HEK293 (cell line): ENCODE measurements around the gene UGT1A9.
"Not testable (repeated sequence)": the region's sequence is repeated elsewhere in the genome, so short reads cannot be mapped to it uniquely, and the experiment has no call there.

Source experiments
- CTCF ChIA-PET: fragments of 350-600 bp; formaldehyde crosslinking; extraction: SDS; loops from one replicate; lab custom pipeline; 2021; ENCODE audit warnings: antibody characterized with exemption; lab: Yijun Ruan, JAX
- POLR2A ChIA-PET: fragments of 300-600 bp; formaldehyde crosslinking; extraction: SDS; loops from one replicate; lab custom pipeline; 2020; ENCODE audit warnings: antibody characterized with exemption, inconsistent platforms; lab: Yijun Ruan, JAX
- H3K27ac ChIP-seq: fragments of 200-500 bp; sonication (Bioruptor generic); 2 replicates; pipeline ENCODE4 v1.5.1; 2014; ENCODE audit warnings: low read depth, low read length, control low read depth, inconsistent platforms; ENCODE audit errors: extremely low read depth
- H3K36me3 ChIP-seq, 2 experiments: fragments of 200-500 bp in 1 of 2; sonication (Bioruptor generic) in 1 of 2; 1 replicate in 1 of 2; 2 replicates in 1 of 2; pipeline ENCODE4 v1.5.1; 2014 to 2017; ENCODE audit warnings: inconsistent platforms in 2 of 2, low read length in 2 of 2; ENCODE audit not compliant: control insufficient read depth in 2 of 2, insufficient read depth in 1 of 2
- H3K4me1 ChIP-seq: fragments of 200-500 bp; sonication (Bioruptor generic); 2 replicates; pipeline ENCODE4 v1.5.1; 2014; ENCODE audit warnings: mild to moderate bottlenecking, low read length, inconsistent platforms; ENCODE audit not compliant: control insufficient read depth, insufficient read depth
- H3K4me3 ChIP-seq: 2 replicates; pipeline ENCODE4 v1.5.1; 2011; ENCODE audit warnings: low read depth, mild to moderate bottlenecking, control low read depth, low read length, moderate library complexity
- H3K9me3 ChIP-seq: fragments of 200-500 bp; sonication (Bioruptor generic); 2 replicates; pipeline ENCODE4 v1.5.1; 2014; ENCODE audit warnings: low read depth, low read length, inconsistent platforms; ENCODE audit not compliant: control insufficient read depth, insufficient read depth
- GLIS1 ChIP-seq: fragments of 450-650 bp; formaldehyde crosslinking; IDR thresholded peaks from 2 replicates; pipeline ENCODE4 v1.5.1; 2016; ENCODE audit warnings: missing biosample characterization, missing genetic modification characterization
- KLF9 ChIP-seq: fragments of 450-650 bp; formaldehyde crosslinking; IDR thresholded peaks from 2 replicates; pipeline ENCODE4 v1.5.1; 2016; ENCODE audit warnings: missing biosample characterization, missing genetic modification characterization, low read depth
- PRDM6 ChIP-seq: fragments of 450-650 bp; formaldehyde crosslinking; IDR thresholded peaks from 2 replicates; pipeline ENCODE4 v1.5.1; 2017; ENCODE audit warnings: missing biosample characterization, missing genetic modification characterization
- SCRT2 ChIP-seq: fragments of 450-650 bp; formaldehyde crosslinking; IDR thresholded peaks from 2 replicates; pipeline ENCODE4 v1.5.1; 2016; ENCODE audit warnings: missing biosample characterization, missing genetic modification characterization
- SETDB1 ChIP-seq: IDR thresholded peaks from one replicate; pipeline ENCODE4 v1.6.1; 2017; ENCODE audit warnings: mild to moderate bottlenecking, low read length, moderate library complexity, mixed read lengths; ENCODE audit not compliant: insufficient read length
- ZBTB1 ChIP-seq: fragments of 450-650 bp; formaldehyde crosslinking; IDR thresholded peaks from 2 replicates; pipeline ENCODE4 v1.5.1; 2016; ENCODE audit warnings: missing biosample characterization, missing genetic modification characterization
- ZBTB21 ChIP-seq: fragments of 450-650 bp; formaldehyde crosslinking; IDR thresholded peaks from 2 replicates; pipeline ENCODE4 v1.5.1; 2017; ENCODE audit warnings: missing biosample characterization, missing genetic modification characterization
- ZFHX2 ChIP-seq: fragments of 450-650 bp; formaldehyde crosslinking; conservative IDR thresholded peaks from 2 replicates; pipeline ENCODE4 v1.5.1; 2016; ENCODE audit warnings: missing biosample characterization, missing genetic modification characterization
- ZNF10 ChIP-seq: fragments of 450-650 bp; formaldehyde crosslinking; IDR thresholded peaks from 2 replicates; pipeline ENCODE4 v1.5.1; 2017; ENCODE audit warnings: missing biosample characterization, missing genetic modification characterization
- ZNF148 ChIP-seq: fragments of 450-650 bp; formaldehyde crosslinking; IDR thresholded peaks from 2 replicates; pipeline ENCODE4 v1.5.0; 2017; ENCODE audit warnings: missing biosample characterization, missing genetic modification characterization, borderline replicate concordance
- ZNF169 ChIP-seq: fragments of 450-650 bp; formaldehyde crosslinking; IDR thresholded peaks from 2 replicates; pipeline ENCODE4 v1.5.1; 2016; ENCODE audit warnings: missing biosample characterization, missing genetic modification characterization
- ZNF248 ChIP-seq: fragments of 450-650 bp; formaldehyde crosslinking; IDR thresholded peaks from 2 replicates; pipeline ENCODE4 v1.5.1; 2017; ENCODE audit warnings: missing biosample characterization, missing genetic modification characterization
- ZNF311 ChIP-seq: fragments of 450-650 bp; formaldehyde crosslinking; IDR thresholded peaks from 2 replicates; pipeline ENCODE4 v1.5.1; 2017; ENCODE audit warnings: missing biosample characterization, missing genetic modification characterization, borderline replicate concordance
- ZNF391 ChIP-seq: fragments of 450-650 bp; formaldehyde crosslinking; IDR thresholded peaks from 2 replicates; pipeline ENCODE4 v1.5.1; 2016; ENCODE audit warnings: low read depth, missing biosample characterization, missing genetic modification characterization, borderline replicate concordance
- ZNF404 ChIP-seq: fragments of 450-650 bp; formaldehyde crosslinking; IDR thresholded peaks from 2 replicates; pipeline ENCODE4 v1.5.1; 2017; ENCODE audit warnings: missing biosample characterization, missing genetic modification characterization
- ZNF510 ChIP-seq: fragments of 450-650 bp; formaldehyde crosslinking; IDR thresholded peaks from 2 replicates; pipeline ENCODE4 v1.5.1; 2018; ENCODE audit warnings: mild to moderate bottlenecking, missing genetic modification characterization, missing biosample characterization; ENCODE audit not compliant: insufficient replicate concordance
- ZNF514 ChIP-seq: fragments of 450-650 bp; formaldehyde crosslinking; IDR thresholded peaks from 2 replicates; pipeline ENCODE4 v1.5.1; 2016; ENCODE audit warnings: missing biosample characterization, missing genetic modification characterization
- ZNF544 ChIP-seq: fragments of 450-650 bp; formaldehyde crosslinking; IDR thresholded peaks from 2 replicates; pipeline ENCODE4 v1.5.0; 2017; ENCODE audit warnings: missing biosample characterization, missing genetic modification characterization
- ZNF548 ChIP-seq: fragments of 450-650 bp; formaldehyde crosslinking; IDR thresholded peaks from 2 replicates; pipeline ENCODE4 v1.5.1; 2016; ENCODE audit warnings: missing biosample characterization, missing genetic modification characterization
- ZNF585B ChIP-seq: fragments of 450-650 bp; formaldehyde crosslinking; IDR thresholded peaks from 2 replicates; pipeline ENCODE4 v1.5.1; 2016; ENCODE audit warnings: missing biosample characterization, missing genetic modification characterization
- ZNF624 ChIP-seq: fragments of 450-650 bp; formaldehyde crosslinking; IDR thresholded peaks from 2 replicates; pipeline ENCODE4 v1.5.1; 2017; ENCODE audit warnings: missing biosample characterization, missing genetic modification characterization
- ZXDB ChIP-seq: fragments of 450-650 bp; formaldehyde crosslinking; IDR thresholded peaks from 2 replicates; pipeline ENCODE4 v1.5.1; 2016; ENCODE audit warnings: missing biosample characterization, missing genetic modification characterization
- TF ChIP-seq, protein P1 (sequence below): fragments of 450-650 bp; formaldehyde crosslinking; IDR thresholded peaks from 2 replicates; pipeline ENCODE4 v1.5.1; 2016; ENCODE audit warnings: missing biosample characterization, missing genetic modification characterization
- TF ChIP-seq, protein P2 (sequence below): fragments of 450-650 bp; formaldehyde crosslinking; IDR thresholded peaks from 2 replicates; pipeline ENCODE4 v1.5.1; 2017; ENCODE audit warnings: missing biosample characterization, missing genetic modification characterization

UGT1A9 gene

DNA sequence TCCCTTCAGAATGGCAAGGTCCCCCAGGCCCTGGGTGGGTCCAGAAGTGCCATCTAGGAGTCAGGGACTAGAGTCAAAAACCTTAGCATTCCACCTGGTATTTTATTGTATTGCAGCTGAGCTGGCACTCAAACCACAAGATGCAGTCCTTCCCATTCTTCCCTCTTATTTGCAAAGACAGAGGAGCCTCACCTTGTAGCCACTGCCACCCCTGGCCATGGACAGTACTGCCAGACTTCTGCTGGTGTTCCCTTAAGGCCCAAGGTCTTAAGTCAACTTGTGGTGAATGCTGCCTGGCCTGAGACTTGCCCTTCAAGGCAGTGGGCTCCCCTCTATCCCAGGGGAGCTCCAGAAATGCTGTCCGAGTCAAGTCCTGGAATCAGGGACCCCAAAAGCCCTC lies 28.6 kb upstream of the UGT1A9 start:
- Histone ChIP-seq H3K36me3 (no peaks in the 10 kb centered on the region), H3K27ac (no peak overlapping the region), H3K4me1 (no peaks in the 10 kb centered on the region), H3K4me3 (no peak overlapping the region), H3K9me3 (no peaks in the 10 kb centered on the region)
- ChIA-PET CTCF (interaction anchor here (1.4 kb wide), 1 partner anchor 68 kb away, joined by 3 read pairs; no protein-coding TSS in a partner anchor), POLR2A (no interaction called here)
- TF ChIP-seq, protein P1, sequence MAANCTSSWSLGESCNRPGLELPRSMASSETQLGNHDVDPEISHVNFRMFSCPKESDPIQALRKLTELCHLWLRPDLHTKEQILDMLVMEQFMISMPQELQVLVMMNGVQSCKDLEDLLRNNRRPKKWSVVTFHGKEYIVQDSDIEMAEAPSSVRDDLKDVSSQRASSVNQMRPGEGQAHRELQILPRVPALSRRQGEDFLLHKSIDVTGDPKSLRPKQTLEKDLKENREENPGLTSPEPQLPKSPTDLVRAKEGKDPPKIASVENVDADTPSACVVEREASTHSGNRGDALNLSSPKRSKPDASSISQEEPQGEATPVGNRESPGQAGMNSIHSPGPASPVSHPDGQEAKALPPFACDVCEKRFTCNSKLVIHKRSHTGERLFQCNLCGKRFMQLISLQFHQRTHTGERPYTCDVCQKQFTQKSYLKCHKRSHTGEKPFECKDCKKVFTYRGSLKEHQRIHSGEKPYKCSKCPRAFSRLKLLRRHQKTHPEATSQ (tag by site-specific recombination): no peak
- no peak for TF ChIP-seq ZXDB
- no peak for TF ChIP-seq ZFHX2 (tag by site-specific recombination)
- no peak for TF ChIP-seq ZNF248 (tag by site-specific recombination)
- TF ChIP-seq ZNF548 (tag by site-specific recombination): no peak
- TF ChIP-seq ZBTB1: no peak
- TF ChIP-seq ZNF544 (tag by site-specific recombination): no peak
- no peak for TF ChIP-seq ZNF169 (tag by site-specific recombination)
- TF ChIP-seq SCRT2: no peak
- no peak for TF ChIP-seq ZNF391 (tag by site-specific recombination)
- TF ChIP-seq ZNF311 (tag by site-specific recombination): no peak

GRCh38 chr2:233646033-233646432 lies 25.7 kb upstream of the UGT1A9 start:
- H3K4me3 ChIP-seq, POLR2A ChIA-PET, H3K4me1 ChIP-seq, H3K27ac ChIP-seq, H3K9me3 ChIP-seq, H3K36me3 ChIP-seq, CTCF ChIA-PET: not testable (repeated sequence)
- TF ChIP-seq SETDB1: peak; percentile 65
- peak; percentile 87 for TF ChIP-seq ZNF585B (tag by site-specific recombination)

DNA sequence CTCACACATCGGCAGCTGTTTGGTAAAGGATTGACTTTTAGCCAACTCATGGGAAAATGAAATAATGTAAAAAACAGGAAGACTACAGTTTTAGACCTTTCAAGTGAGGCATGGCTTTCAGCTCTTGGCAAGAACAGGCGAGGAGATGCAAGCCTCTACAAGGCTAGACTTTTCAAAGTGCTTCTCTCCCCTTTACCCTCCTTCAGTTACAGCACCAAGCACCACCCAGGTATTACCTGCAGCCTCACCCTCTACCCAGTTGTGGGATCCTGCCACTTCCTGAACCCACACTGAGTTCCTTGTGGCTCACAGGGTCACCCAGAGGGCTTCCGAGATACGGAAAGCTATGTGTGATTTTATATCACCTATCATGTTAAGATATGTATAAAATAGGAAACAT lies 20.7 kb upstream of the UGT1A9 start:
- ChIA-PET CTCF (no interaction called here), POLR2A (no interaction called here)
- no peaks in the 10 kb centered on the region for H3K36me3 ChIP-seq
- TF ChIP-seq PRDM6 (no peak), ZNF10 (tag by site-specific recombination) (no peak), ZBTB21 (no peak), GLIS1 (tag by site-specific recombination) (no peak), KLF9 (tag by site-specific recombination) (no peak), ZNF148 (tag by site-specific recombination) (no peak), ZNF514 (tag by site-specific recombination) (no peak), ZNF510 (tag by site-specific recombination) (no peak), ZNF624 (tag by site-specific recombination) (no peak), ZNF585B (tag by site-specific recombination) (no peak), ZNF404 (no peak)
- TF ChIP-seq, protein P1 (tag by site-specific recombination): no peak
- TF ChIP-seq, protein P2, sequence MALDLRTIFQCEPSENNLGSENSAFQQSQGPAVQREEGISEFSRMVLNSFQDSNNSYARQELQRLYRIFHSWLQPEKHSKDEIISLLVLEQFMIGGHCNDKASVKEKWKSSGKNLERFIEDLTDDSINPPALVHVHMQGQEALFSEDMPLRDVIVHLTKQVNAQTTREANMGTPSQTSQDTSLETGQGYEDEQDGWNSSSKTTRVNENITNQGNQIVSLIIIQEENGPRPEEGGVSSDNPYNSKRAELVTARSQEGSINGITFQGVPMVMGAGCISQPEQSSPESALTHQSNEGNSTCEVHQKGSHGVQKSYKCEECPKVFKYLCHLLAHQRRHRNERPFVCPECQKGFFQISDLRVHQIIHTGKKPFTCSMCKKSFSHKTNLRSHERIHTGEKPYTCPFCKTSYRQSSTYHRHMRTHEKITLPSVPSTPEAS (tag by site-specific recombination): no peak

More for the DNA sequence above, 20.7 kb upstream of the UGT1A9 start:
- Histone ChIP-seq H3K4me1 (no peaks in the 10 kb centered on the region), H3K4me3 (no peak overlapping the region), H3K27ac (no peak overlapping the region), H3K9me3 (no peaks in the 10 kb centered on the region)
